Fibroblast of peridontal ligament (primary cell): Measurements from ENCODE around the gene SNX3.
A peak's percentile ranks its signal among the peaks of the same experiment; 100 is the strongest.
"Not testable (repeated sequence)": the region's sequence is repeated elsewhere in the genome, so short reads cannot be mapped to it uniquely, and the experiment has no call there.

ENCODE experiments used
- DNase-seq: peaks from one replicate; pipeline ENCODE4 v3.0.0-alpha.2; 2010; ENCODE audit errors: extremely low read depth

SNX3 gene

DNA sequence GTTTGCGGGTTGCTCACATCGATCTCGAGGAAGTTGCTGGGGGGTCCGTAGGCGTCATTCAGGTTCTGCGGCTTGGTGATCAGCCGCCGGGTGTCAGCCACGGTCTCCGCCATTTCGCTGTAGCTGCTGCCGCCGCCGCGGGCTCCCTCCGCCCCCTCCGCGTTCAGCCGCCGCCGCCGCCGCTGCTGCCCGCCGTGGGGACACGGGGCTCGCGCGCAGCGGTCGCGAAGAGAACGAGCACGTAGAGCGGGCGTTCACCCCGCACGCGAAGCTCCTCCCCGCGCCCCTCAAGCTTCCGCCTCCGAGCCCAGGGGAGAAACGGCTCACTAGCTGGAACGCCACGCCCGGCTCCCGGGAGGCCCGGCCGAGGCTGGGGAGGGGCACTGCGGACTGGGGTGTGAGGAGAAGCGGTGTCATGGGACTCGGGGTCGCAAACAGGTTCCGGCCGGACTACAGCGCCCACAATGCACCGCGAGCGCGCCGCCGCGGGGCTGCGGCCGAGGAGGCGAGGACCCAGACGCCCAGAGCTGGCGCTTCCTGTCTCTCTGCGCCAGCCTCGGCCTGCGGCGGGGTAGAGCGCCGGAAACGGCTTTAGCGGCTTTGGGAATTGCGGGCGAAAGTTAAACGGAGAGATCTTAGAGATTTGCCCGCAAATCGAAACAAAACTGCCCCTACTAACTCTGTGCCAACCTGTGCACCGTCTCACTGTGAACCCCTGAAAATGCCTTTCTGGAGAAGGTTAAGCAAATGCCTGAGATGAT, at the start of gene SNX3:
Gene SNX3, minus strand, starts transcription at position 232 of the 761 bp plus-strand sequence. Its CDS starts 119 bp downstream, at position 113.
- DNase-seq: peak; percentile 91

DNA sequence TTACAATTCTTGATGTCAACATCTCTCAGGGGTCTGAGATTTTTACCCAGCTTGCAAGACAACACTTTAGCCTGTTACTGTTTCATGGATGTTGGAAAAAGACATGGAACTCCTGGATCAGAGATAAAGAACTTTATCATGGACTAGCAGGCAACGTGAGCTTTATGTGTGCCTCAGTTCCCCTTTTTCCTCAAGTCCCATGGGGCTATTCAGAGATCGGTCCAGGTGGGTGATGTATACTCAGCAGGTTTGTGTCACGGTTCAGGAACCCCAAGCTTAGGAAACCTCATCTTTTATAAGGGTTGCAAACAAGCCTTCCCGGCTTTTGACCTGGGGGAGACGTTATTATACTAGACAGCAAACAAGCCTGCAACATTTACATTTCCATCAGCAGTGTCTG, 49.0 kb upstream of the SNX3 start:
- no peak for DNase-seq

GRCh38 chr6:108308641-108309040, 47.8 kb upstream of the SNX3 start:
- DNase-seq: not testable (repeated sequence)

DNA sequence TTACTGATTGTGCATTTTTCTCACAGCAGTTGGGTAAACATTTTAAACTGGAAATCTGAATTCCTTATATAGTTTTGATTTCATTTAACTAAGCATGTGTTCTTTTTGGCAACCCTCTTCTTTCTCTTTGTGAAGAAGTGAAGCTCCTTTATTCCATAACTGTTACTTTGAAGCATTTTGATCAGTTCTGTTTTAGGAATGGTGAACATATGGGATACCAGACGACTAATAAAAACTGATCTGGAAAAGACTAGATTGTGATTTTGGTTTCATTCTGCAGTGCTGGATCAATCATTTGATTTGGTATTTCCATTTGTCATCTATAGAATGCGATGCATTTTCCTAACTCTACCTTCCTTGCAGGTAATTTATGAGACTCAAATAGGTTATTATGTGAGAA, 43.8 kb upstream of the SNX3 start:
- no peak for DNase-seq

- DNase-seq: no peak
Measured at GRCh38 chr6:108302386-108302785, 41.5 kb upstream of the SNX3 start.

DNA sequence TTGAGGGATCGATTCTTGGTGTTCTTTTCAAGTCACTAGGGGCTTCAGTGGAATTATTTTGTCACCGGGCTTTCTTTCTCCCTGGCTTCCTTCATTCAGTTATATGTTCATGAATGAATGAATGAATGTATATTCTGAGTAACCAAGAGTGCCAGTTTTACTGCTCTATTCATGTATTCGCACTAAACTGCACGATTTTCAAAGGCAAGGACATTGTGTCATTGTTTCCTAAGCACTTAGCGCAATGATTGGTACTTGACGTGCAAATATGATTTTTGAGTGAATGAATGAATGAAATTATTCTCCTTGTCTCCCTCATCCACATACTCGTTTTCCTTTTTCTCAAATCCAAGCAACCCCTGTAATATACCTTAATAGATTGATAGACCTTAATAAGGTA, 34.8 kb upstream of the SNX3 start:
- no peak for DNase-seq

DNA sequence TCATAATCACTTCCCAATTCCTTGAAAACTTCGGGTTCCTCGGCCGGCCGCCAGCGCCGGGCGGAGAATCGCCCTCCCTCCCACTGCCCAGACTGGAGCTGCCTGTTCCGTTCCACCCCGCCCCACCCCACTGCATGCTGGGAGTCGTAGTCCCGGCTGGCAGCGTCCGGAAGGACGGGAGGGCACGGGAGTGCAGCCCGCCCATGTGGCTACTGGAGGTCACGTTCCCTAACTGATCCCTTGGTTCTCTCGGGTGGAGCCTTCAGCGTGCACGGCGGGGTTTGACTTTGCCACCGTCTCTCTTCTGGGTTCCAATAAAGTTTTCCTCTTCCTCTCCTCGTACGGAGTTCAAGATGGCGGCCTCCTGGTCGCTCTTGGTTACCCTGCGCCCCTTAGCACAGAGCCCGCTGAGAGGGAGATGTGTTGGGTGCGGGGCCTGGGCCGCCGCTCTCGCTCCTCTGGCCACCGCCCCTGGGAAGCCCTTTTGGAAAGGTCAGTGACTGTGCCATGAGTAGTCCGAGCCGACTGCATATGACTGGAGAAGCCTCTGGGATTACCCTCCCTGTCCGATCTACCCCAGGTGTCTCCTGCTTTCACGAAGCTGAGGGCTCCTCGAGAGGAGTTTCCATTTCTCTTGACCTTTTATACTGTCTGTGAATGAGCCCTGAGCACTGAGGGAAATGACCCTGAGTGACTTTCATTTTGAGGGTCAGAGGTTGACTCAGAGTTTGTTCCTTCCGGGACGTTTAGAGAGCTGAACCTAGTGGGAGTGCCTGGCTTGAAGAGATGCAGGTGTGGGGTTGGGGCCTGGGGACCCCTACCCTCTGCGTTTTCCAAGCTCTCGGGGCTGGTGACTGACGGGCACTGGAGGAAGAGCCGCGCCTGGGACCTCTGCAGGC, 34.1 kb upstream of the SNX3 start, which contains the start of gene AFG1L:
Gene AFG1L, plus strand, starts transcription at position 328 of the 899 bp plus-strand sequence. Its CDS starts 26 bp downstream, at position 354.
- peak; percentile 86 for DNase-seq

GRCh38 chr6:108294297-108294726, 33.5 kb upstream of the SNX3 start:
- DNase-seq: no peak

GRCh38 chr6:108293527-108294296, 32.9 kb upstream of the SNX3 start:
- no peak for DNase-seq

DNA sequence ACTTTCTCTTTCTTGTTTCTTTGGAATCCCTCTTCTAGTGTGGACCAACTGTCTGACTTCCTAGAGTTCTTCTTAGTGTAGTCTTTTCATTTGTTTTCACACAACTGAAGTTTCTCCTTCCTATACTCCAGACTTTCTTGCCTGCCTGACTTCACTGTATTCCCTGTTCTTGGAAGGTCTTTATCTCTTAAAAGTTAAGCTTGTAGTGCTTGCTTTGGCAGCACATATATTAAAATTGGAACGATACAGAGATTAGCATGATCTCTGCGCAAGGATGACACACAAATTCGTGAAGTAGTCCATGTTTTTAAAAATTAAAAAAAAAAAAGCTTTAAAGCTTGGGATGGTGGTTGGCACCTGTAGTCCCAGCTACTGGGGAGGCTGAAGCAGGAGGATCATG, 31.7 kb upstream of the SNX3 start:
- not testable (repeated sequence) for DNase-seq

GRCh38 chr6:108291091-108291490, 30.3 kb upstream of the SNX3 start:
- no peak for DNase-seq

DNA sequence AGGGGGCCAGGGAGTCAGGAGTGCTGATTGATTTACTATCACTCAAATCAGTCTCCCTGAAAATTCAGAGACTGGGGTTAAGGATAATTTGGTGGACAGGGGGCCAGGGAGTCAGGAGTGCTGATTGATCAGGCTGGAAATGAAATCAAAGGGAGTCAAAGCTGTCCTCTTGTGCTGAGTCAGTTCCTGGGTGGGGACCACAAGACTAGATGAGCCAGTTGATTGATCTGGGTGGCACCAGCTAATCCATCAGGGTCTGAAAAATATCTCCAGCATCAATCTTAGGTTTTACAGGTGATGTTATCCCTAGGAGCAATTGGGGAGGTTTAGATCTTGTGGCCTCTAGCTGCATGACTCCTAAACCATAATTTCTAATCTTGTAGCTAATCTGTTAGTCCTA, 27.9 kb upstream of the SNX3 start:
- DNase-seq: no peak

DNA sequence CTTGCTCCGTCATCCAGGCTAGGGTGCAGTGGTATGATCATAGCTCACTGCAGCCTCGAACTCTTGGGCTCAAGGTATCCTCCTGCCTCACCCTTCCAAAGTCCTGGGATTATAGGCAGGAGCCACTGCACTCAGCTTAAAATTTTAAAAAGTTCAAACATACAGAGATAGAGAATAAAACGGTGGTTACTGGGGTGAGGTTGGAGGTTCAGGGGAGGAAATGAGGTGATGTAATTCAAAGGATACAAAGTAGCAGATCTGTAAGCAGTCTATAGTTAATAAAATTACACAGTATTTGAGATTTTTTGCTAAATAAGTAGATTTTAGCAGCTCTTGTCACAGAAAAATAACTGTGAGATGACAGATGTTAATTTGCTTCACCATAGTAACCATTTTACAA, 26.5 kb upstream of the SNX3 start:
- no peak for DNase-seq

DNA sequence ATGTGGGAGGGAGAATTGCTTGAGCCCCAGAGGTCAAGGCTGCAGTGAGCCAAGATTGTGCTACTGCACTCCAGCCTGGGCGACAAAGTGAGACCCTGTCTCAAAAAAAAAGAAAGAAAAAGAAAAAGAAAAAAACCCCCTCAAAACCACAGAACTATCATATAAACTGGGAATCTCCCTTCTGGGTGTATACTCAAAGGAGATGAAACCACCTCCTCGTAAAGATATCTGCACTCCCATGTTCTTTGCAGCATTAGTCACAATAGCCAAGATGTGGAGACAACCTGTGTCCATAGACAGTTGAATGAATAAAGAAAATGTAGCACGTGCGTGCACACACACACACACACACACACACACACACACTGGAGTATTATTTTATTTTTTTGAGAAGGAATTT, 25.5 kb upstream of the SNX3 start:
- DNase-seq: no peak

- DNase-seq: no peak
Measured at GRCh38 chr6:108285381-108285780, 24.5 kb upstream of the SNX3 start.

DNA sequence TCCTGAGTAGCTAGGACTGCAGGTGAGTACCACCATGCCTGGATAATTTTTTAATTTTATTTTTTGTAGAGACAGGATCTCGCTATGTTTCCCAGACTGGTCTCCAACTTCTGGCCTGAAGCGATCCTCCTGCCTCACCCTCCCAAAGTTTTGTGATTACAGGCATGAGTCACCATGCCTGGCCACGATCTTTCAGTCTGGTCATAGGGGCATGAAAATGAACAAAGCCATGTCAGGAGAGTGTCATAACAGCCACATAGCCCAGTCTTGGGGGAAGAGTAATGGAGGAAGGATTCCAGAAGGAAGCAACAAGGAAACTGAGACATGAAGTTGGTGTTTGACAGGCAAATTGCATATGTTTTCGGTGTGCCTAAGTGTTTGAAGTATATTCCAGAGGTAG, 17.0 kb upstream of the SNX3 start:
- no peak for DNase-seq

DNA sequence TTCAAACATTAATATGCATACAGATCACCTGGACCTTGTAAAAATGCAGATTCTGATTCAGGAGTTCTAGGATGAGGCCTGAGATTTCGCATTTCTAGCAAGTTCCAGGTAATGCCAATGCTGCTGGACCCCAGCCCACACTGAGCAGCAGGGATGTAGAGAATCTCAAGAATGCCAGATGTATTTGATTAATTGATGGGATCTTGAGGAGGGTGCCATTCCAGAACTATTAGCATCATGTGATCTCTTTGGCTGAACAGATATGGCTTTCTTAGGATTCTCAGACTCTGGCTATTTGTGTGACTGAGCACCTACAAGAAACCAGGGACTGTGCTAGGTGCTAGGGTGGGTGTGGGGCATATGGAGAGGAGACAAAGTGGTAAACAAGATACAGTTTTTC, 16.5 kb upstream of the SNX3 start:
- DNase-seq: no peak

DNA sequence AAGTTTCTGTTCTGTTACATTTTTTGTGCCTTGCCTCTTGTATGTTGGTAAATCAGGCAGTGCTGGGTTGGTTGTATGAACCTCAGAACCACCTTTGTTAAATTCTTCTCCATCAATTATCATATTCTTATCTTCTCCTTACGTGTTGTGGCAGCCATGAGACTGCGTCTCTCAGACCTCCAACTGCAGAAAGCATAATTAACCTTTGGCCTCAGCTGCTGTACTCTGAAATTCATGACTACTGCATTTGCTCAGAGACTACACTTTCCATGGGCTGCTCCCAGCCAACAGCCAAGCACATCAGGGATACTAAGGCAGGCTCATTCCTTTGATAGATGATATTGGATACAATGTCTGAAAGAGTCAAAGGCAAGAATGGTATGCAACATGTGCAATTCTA, 15.1 kb upstream of the SNX3 start:
- DNase-seq: no peak

DNA sequence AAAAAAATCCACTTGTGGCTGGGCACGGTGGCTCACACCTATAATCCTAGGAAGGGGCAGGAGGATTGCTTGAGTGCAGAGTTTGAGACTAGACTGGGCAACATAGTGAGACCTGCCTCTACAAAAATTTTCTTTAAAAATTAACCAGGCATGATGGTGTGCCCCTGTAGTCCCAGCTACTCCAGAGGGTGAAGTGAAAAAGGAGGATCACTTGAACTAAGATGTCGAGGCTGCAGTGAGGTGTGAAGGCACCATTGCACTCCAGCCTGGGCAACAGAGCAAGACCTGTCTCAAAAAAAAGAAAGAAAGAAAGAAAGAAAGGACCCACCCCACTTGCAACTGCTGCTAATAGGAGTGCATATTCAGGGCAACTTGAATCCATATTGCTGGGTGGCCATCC, 13.7 kb upstream of the SNX3 start:
- DNase-seq: no peak

- not testable (repeated sequence) for DNase-seq
Measured at GRCh38 chr6:108269955-108270354, 9.1 kb upstream of the SNX3 start.

DNA sequence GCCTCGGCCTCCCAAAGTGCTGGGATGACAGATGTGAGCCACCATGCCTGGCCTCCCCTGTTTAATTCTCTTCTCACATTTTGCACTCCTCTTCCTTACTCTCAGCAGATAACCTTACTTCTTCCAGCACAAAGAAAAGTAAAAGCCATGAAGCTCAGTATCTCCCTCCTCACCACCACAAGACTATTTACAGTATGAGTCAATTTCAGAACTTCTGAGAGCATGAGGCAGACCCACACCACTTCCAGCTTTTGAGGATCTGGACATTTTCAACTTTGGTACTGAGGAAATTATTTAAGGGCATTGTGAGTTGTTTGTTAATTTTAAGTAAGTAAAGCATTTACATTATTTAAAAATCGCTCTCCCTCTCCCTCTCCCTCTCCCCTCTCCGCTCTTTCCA, 8.0 kb upstream of the SNX3 start:
- no peak for DNase-seq

DNA sequence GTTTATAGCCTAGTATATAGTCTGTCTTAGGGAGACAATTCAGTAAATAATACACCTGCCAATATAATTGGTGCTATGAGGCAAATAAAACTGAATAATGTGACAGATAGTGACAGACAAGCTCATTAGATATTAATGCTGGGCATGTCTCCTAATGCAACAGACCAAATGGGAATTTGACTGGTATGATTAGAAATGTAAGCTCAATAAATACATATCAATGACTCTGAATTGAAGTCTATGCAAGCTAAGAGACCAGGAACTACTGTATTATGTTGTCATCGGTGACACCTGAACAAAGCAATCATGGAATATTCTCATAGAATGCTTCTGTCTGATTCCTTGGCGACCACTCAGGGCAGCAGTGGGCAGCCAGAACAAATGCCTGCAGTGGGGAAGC, 2.5 kb upstream of the SNX3 start:
- no peak for DNase-seq
